ENCODE data around the gene NAPSA.
A peak's percentile ranks its signal among the peaks of the same experiment; 100 is the strongest.

NAPSA gene

DNA sequence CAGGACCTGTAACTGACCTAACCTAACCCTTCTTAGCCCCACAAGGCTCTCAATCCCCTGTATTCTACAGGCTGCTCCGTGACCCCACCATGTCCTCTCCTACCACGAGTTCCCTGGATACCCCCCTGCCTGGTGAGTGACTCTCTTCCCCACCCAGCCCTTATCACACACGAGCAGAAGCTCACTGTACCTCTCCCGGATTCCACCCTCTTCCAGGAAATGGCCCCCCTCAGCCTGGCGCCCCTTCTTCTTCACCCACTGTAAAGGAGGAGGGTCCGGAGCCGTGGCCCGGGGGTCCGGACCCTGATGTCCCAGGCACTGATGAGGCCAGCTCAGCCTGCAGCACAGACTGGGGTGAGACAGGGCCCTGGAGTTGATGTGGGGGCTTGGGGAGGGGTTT is 12.1 kb upstream of the NAPSA start:
- TF ChIP-seq, protein P1, sequence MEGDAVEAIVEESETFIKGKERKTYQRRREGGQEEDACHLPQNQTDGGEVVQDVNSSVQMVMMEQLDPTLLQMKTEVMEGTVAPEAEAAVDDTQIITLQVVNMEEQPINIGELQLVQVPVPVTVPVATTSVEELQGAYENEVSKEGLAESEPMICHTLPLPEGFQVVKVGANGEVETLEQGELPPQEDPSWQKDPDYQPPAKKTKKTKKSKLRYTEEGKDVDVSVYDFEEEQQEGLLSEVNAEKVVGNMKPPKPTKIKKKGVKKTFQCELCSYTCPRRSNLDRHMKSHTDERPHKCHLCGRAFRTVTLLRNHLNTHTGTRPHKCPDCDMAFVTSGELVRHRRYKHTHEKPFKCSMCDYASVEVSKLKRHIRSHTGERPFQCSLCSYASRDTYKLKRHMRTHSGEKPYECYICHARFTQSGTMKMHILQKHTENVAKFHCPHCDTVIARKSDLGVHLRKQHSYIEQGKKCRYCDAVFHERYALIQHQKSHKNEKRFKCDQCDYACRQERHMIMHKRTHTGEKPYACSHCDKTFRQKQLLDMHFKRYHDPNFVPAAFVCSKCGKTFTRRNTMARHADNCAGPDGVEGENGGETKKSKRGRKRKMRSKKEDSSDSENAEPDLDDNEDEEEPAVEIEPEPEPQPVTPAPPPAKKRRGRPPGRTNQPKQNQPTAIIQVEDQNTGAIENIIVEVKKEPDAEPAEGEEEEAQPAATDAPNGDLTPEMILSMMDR (IDR thresholded peaks at IDR 0.05): no peak
- Histone ChIP-seq H3K27ac (no peak overlapping the region), H3K36me3 (ENCODE audit: control insufficient read depth, insufficient read depth, low read length) (no peaks in the 10 kb centered on the region)

GRCh38 chr19:50377051-50377461 is 11.6 kb upstream of the NAPSA start:
- H3K4me1 ChIP-seq: no peaks in the 10 kb centered on the region
- no peaks in the 10 kb centered on the region for H3K9me3 ChIP-seq (ENCODE audit: control insufficient read depth, low read length)

More for the DNA sequence above, 12.1 kb upstream of the NAPSA start:
- Histone ChIP-seq H3K9ac (no peak overlapping the region), H3K4me1 (no peaks in the 10 kb centered on the region), H3K27me3 (ENCODE audit: control insufficient read depth, insufficient read depth, low read length) (no peaks in the 10 kb centered on the region), H3K79me2 (no peaks in the 10 kb centered on the region), H3K4me3 (ENCODE audit: low read depth, low read length) (peak overlapping the region; percentile 2), H3K4me2 (ENCODE audit: low read length) (no peak overlapping the region), H3K9me3 (ENCODE audit: control insufficient read depth, low read length) (no peaks in the 10 kb centered on the region), H2AFZ (no peak overlapping the region)

DNA sequence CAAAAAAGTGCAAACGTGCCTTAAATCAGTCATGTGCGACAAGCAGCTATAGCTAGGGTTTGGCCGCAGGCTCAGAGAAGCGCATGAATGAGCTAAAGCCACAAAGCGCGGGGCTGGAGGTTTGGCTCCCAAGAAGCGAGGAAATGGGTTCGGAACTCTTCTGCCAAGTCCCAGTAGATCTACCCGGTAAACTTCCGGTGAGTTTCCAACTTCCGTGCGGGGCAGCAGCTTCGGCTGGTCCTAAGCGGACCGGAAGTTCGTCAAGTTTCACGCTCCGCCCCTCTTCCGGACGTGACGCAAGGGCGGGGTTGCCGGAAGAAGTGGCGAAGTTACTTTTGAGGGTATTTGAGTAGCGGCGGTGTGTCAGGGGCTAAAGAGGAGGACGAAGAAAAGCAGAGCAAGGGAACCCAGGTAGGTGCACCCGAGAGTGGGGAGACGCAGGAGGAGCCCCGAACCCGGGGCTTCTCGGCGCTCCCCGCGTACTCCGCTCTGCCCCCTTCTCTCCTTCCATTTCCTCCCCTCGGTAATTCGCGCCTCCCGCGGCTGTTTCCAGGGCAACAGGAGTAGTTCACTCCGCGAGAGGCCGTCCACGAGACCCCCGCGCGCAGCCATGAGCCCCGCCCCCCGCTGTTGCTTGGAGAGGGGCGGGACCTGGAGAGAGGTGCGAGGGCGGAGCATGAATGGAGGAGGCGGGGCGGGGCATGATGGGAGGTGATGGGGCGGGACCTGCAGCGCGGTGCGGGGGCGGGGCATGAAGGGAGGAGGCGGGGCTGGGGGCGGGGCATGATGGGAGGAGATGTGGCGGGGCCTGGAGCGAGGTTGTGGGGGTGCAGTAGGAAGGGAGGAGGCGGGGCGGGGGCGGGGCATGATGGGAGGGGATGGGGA is 11.0 kb upstream of the NAPSA start, which contains the start of gene NR1H2:
TSS of gene NR1H2 (plus strand) at position 292 of the 885 bp plus-strand sequence. CDS start 1,149 bp downstream, outside the sequence.
- H3K9me3 ChIP-seq (ENCODE audit: control insufficient read depth, low read length): no peaks in the 10 kb centered on the region
- peak within 1 kb of the TSS; percentile 98 for H3K4me2 ChIP-seq (ENCODE audit: low read length)
- H3K4me1 ChIP-seq: no peaks in the 10 kb centered on the region
- H3K27ac ChIP-seq: peak within 1 kb of the TSS; percentile 99
- H3K36me3 ChIP-seq (ENCODE audit: control insufficient read depth, insufficient read depth, low read length): no peaks in the 10 kb centered on the region
- TF ChIP-seq, protein P1 (IDR thresholded peaks at IDR 0.05): no peak
- H3K9ac ChIP-seq: peak within 1 kb of the TSS; percentile 98
- H3K79me2 ChIP-seq: no peaks in the 10 kb centered on the region
- peak within 1 kb of the TSS; percentile 81 for H2AFZ ChIP-seq
- H3K27me3 ChIP-seq (ENCODE audit: control insufficient read depth, insufficient read depth, low read length): no peaks in the 10 kb centered on the region
- H3K4me3 ChIP-seq (ENCODE audit: low read depth, low read length): peak within 1 kb of the TSS; percentile 100

More at GRCh38 chr19:50377051-50377461, 11.6 kb upstream of the NAPSA start:
- Histone ChIP-seq H3K4me3 (ENCODE audit: low read depth, low read length) (peak overlapping the region; percentile 2), H3K9ac (no peak overlapping the region), H3K27me3 (ENCODE audit: control insufficient read depth, insufficient read depth, low read length) (no peaks in the 10 kb centered on the region), H3K36me3 (ENCODE audit: control insufficient read depth, insufficient read depth, low read length) (no peaks in the 10 kb centered on the region), H3K27ac (no peak overlapping the region), H2AFZ (no peak overlapping the region), H3K79me2 (no peaks in the 10 kb centered on the region), H3K4me2 (ENCODE audit: low read length) (no peak overlapping the region)
- TF ChIP-seq, protein P1 (IDR thresholded peaks at IDR 0.05): no peak

DNA sequence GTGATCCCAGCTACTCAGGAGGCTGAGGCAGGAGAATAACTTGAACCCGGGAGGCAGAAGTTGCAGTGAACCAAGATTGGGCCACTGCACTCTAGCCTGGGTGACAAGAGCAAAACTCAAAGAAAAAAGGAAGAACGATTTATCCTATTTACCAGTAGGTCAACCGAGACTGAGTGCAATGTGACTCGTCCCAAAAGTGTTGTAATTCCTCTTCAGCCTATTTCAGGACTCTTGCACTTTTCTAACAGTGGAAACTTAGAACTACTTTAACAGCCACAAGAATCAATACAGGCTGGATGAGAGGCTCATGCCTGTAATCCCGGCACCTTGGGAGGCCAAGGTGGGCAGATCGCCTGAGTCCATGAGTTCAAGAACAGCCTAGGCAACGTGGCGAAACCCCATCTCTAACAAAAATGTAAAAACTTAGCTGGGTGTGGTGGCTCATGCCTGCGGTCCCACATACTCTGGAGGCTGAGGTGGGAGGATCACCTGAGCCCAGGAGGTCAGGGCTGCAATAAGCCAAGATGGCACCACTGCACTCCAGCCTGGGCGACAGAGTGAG is 6.6 kb upstream of the NAPSA start:
- Histone ChIP-seq H3K27me3 (ENCODE audit: control insufficient read depth, insufficient read depth, low read length) (no peaks in the 10 kb centered on the region), H3K36me3 (ENCODE audit: control insufficient read depth, insufficient read depth, low read length) (no peaks in the 10 kb centered on the region), H3K9me3 (ENCODE audit: control insufficient read depth, low read length) (no peaks in the 10 kb centered on the region), H3K9ac (no peak overlapping the region), H3K79me2 (no peaks in the 10 kb centered on the region), H3K4me1 (peaks cover 4% of the 10 kb centered on the region), H3K27ac (no peak overlapping the region), H3K4me2 (ENCODE audit: low read length) (no peak overlapping the region), H3K4me3 (ENCODE audit: low read depth, low read length) (no peak overlapping the region), H2AFZ (no peak overlapping the region)
- TF ChIP-seq, protein P1 (IDR thresholded peaks at IDR 0.05): no peak

Measured in parathyroid adenoma (tissue), 2 donors.